ENCODE data around the gene CYP19A1.
"Not testable (repeated sequence)": the region's sequence is repeated elsewhere in the genome, so short reads cannot be mapped to it uniquely, and the experiment has no call there.

Gene CYP19A1

GRCh38 chr15:51201581-51201980 is 136.8 kb downstream of the CYP19A1 start:
- no peak for DNase-seq

- DNase-seq, result no peak
Measured at GRCh38 chr15:51200792-51201191, 137.6 kb downstream of the CYP19A1 start.

GRCh38 chr15:51199541-51199940 is 138.9 kb downstream of the CYP19A1 start:
- DNase-seq, result no peak

- no peak for DNase-seq
Measured at GRCh38 chr15:51198701-51199232, 139.6 kb downstream of the CYP19A1 start.

GRCh38 chr15:51195459-51195858 is 142.9 kb downstream of the CYP19A1 start:
- DNase-seq, result no peak

- no peak for DNase-seq
Measured at GRCh38 chr15:51193979-51194378, 144.4 kb downstream of the CYP19A1 start.

GRCh38 chr15:51193526-51193925 is 144.9 kb downstream of the CYP19A1 start:
- DNase-seq, result no peak

- peak; percentile 91 for DNase-seq
Measured at GRCh38 chr15:51192521-51193280, 145.7 kb downstream of the CYP19A1 start.

- no peak for DNase-seq
Measured at GRCh38 chr15:51191766-51192165, 146.6 kb downstream of the CYP19A1 start.

- no peak for DNase-seq
Measured at GRCh38 chr15:51191072-51191670, 147.2 kb downstream of the CYP19A1 start.

- no peak for DNase-seq
Measured at GRCh38 chr15:51190424-51191068, 147.8 kb downstream of the CYP19A1 start.

- DNase-seq, result no peak
Measured at GRCh38 chr15:51189669-51190385, 148.6 kb downstream of the CYP19A1 start.

- DNase-seq, result not testable (repeated sequence)
Measured at GRCh38 chr15:51188791-51189190, 149.6 kb downstream of the CYP19A1 start.

GRCh38 chr15:51186891-51187290 is 151.5 kb downstream of the CYP19A1 start:
- no peak for DNase-seq

GRCh38 chr15:51186181-51186705 is 152.2 kb downstream of the CYP19A1 start:
- DNase-seq, result no peak

GRCh38 chr15:51185213-51186159 is 152.9 kb downstream of the CYP19A1 start:
- DNase-seq, result no peak

GRCh38 chr15:51184627-51185026 is 153.8 kb downstream of the CYP19A1 start:
- no peak for DNase-seq

- DNase-seq, result no peak
Measured at GRCh38 chr15:51183076-51183475, 155.3 kb downstream of the CYP19A1 start.

GRCh38 chr15:51181905-51182304 is 156.5 kb downstream of the CYP19A1 start:
- no peak for DNase-seq

- DNase-seq, result no peak
Measured at GRCh38 chr15:51181221-51181620, 157.2 kb downstream of the CYP19A1 start.

GRCh38 chr15:51180534-51180933 is 157.9 kb downstream of the CYP19A1 start:
- DNase-seq, result no peak

- no peak for DNase-seq
Measured at GRCh38 chr15:51180011-51180410, 158.4 kb downstream of the CYP19A1 start.
